Astrocyte (in vitro differentiated cells and primary cell): ENCODE data around the gene HERC6. TPM values are rescaled to one million over a fixed set of nuclear protein-coding genes. Genes with fewer than 3 reads are reported as not detected.

ENCODE experiments used
- DNase-seq: peaks from one replicate; pipeline ENCODE4 v3.0.0-alpha.2; 2010; ENCODE audit warnings: low read depth
- FAIRE-seq: peaks from 2 replicates; lab custom pipeline; 2011; peaks lifted over from hg19 to GRCh38; lab: Jason Lieb, UNC
- H2AFZ ChIP-seq: 2 replicates; pipeline ENCODE4 v1.6.0; 2012; ENCODE audit warnings: low read depth, low read length, inconsistent platforms
- H3K27ac ChIP-seq: 2 replicates; pipeline ENCODE4 v1.5.1; 2011; ENCODE audit warnings: low read depth, low read length, inconsistent platforms
- H3K27me3 ChIP-seq: 2 replicates; pipeline ENCODE4 v1.6.0; 2011; ENCODE audit warnings: low read length, inconsistent platforms; ENCODE audit not compliant: insufficient read depth
- H3K36me3 ChIP-seq: 2 replicates; pipeline ENCODE4 v1.5.1; 2011; ENCODE audit warnings: low read length, inconsistent platforms; ENCODE audit not compliant: insufficient read depth
- H3K4me1 ChIP-seq: 2 replicates; pipeline ENCODE4 v1.5.1; 2011; ENCODE audit warnings: low read length, inconsistent platforms; ENCODE audit not compliant: insufficient read depth
- H3K4me2 ChIP-seq: 2 replicates; pipeline ENCODE4 v1.6.0; 2012; ENCODE audit warnings: low read length, inconsistent platforms
- H3K4me3 ChIP-seq: 2 replicates; pipeline ENCODE4 v1.5.1; 2011; ENCODE audit warnings: low read depth, mild to moderate bottlenecking, low read length, inconsistent platforms; ENCODE audit not compliant: insufficient read depth
- H3K79me2 ChIP-seq: 2 replicates; pipeline ENCODE4 v1.6.0; 2012; ENCODE audit warnings: mild to moderate bottlenecking, low read length, inconsistent platforms; ENCODE audit not compliant: insufficient read depth
- H3K9ac ChIP-seq: 2 replicates; pipeline ENCODE4 v1.6.0; 2012; ENCODE audit warnings: mild to moderate bottlenecking, low read length, inconsistent platforms
- H3K9me3 ChIP-seq: 2 replicates; pipeline ENCODE4 v1.5.1; 2012; ENCODE audit warnings: low read depth, mild to moderate bottlenecking, low read length, inconsistent platforms; ENCODE audit not compliant: insufficient read depth
- H4K20me1 ChIP-seq: 2 replicates; pipeline ENCODE4 v1.6.0; 2012; ENCODE audit warnings: low read length, inconsistent platforms; ENCODE audit not compliant: insufficient read depth
- H3K27ac Mint-ChIP-seq: one replicate; pipeline ENCODE4 v1.8.0; 2021; ENCODE audit warnings: mild to moderate bottlenecking, mixed read lengths; ENCODE audit not compliant: unreplicated experiment
- H3K27me3 Mint-ChIP-seq: one replicate; pipeline ENCODE4 v1.8.0; 2021; ENCODE audit warnings: low read depth, mixed read lengths; ENCODE audit not compliant: unreplicated experiment
- H3K36me3 Mint-ChIP-seq: one replicate; pipeline ENCODE4 v1.8.0; 2021; ENCODE audit warnings: low read depth, mixed read lengths; ENCODE audit not compliant: unreplicated experiment
- H3K4me1 Mint-ChIP-seq: one replicate; pipeline ENCODE4 v1.8.0; 2021; ENCODE audit warnings: low read depth, mixed read lengths; ENCODE audit not compliant: unreplicated experiment
- H3K4me3 Mint-ChIP-seq: one replicate; pipeline ENCODE4 v1.8.0; 2021; ENCODE audit warnings: mild to moderate bottlenecking, moderate library complexity, mixed read lengths; ENCODE audit not compliant: unreplicated experiment
- H3K9me3 Mint-ChIP-seq: one replicate; pipeline ENCODE4 v1.8.0; 2021; ENCODE audit warnings: mild to moderate bottlenecking, mixed read lengths; ENCODE audit not compliant: unreplicated experiment
- CTCF ChIP-seq: IDR thresholded peaks from 2 replicates; pipeline ENCODE4 v1.5.1; 2011; ENCODE audit warnings: low read depth, mild to moderate bottlenecking, inconsistent platforms, low read length, moderate library complexity; ENCODE audit not compliant: insufficient read depth
- EZH2 ChIP-seq: IDR thresholded peaks from 2 replicates; pipeline ENCODE4 v1.6.1; 2012; ENCODE audit warnings: mild to moderate bottlenecking, low read length, inconsistent platforms; ENCODE audit not compliant: insufficient read depth
- total RNA-seq: library from RNA; stranded (reverse); gene quantifications from 2 replicates; pipeline ENCODE4 v1.2.1, GENCODE V29; 2021

HERC6 gene
- total RNA-seq, 1 donor from 2014 or later, result 37.3 TPM

GRCh38 chr4:88409206-88409605 is 30.6 kb downstream of the HERC6 start:
- H3K9ac ChIP-seq, result no peak overlapping the region
- H3K9me3 Mint-ChIP-seq, result peaks cover 3% of the 10 kb centered on the region
- H3K4me2 ChIP-seq, result no peak overlapping the region
- H3K4me1 ChIP-seq, result no peaks in the 10 kb centered on the region
- no peaks in the 10 kb centered on the region for H4K20me1 ChIP-seq
- no peak overlapping the region for H3K4me3 ChIP-seq
- H3K4me1 Mint-ChIP-seq, result no peaks in the 10 kb centered on the region
- H3K27ac ChIP-seq, result no peak overlapping the region
- H3K9me3 ChIP-seq, result no peaks in the 10 kb centered on the region
- TF ChIP-seq CTCF, result no peak
- TF ChIP-seq EZH2, result no peak
- DNase-seq (no peak), FAIRE-seq (no peak)
- no peak overlapping the region for H3K27ac Mint-ChIP-seq
- H3K79me2 ChIP-seq, result no peaks in the 10 kb centered on the region
- H3K27me3 ChIP-seq, result no peaks in the 10 kb centered on the region
- no peak overlapping the region for H3K4me3 Mint-ChIP-seq
- H2AFZ ChIP-seq, result no peak overlapping the region
- H3K27me3 Mint-ChIP-seq, result no peaks in the 10 kb centered on the region
- no peaks in the 10 kb centered on the region for H3K36me3 ChIP-seq
- peaks cover 34% of the 10 kb centered on the region for H3K36me3 Mint-ChIP-seq

GRCh38 chr4:88409789-88410188 is 31.1 kb downstream of the HERC6 start:
- Mint-ChIP-seq H3K4me1 (no peaks in the 10 kb centered on the region), H3K9me3 (peaks cover 3% of the 10 kb centered on the region), H3K27ac (no peak overlapping the region), H3K36me3 (peaks cover 38% of the 10 kb centered on the region), H3K4me3 (no peak overlapping the region), H3K27me3 (no peaks in the 10 kb centered on the region)
- FAIRE-seq (no peak), DNase-seq (no peak)
- Histone ChIP-seq H3K27ac (no peak overlapping the region), H2AFZ (no peak overlapping the region), H3K4me2 (no peak overlapping the region), H3K27me3 (no peaks in the 10 kb centered on the region), H3K9me3 (no peaks in the 10 kb centered on the region), H3K36me3 (no peaks in the 10 kb centered on the region), H3K4me3 (no peak overlapping the region), H3K4me1 (no peaks in the 10 kb centered on the region), H4K20me1 (no peaks in the 10 kb centered on the region), H3K79me2 (no peaks in the 10 kb centered on the region), H3K9ac (no peak overlapping the region)
- TF ChIP-seq CTCF (no peak), EZH2 (no peak)

GRCh38 chr4:88411491-88412096 is 32.9 kb downstream of the HERC6 start:
- Mint-ChIP-seq H3K27me3 (no peaks in the 10 kb centered on the region), H3K36me3 (peaks cover 38% of the 10 kb centered on the region), H3K4me1 (no peaks in the 10 kb centered on the region), H3K27ac (no peak overlapping the region), H3K9me3 (peaks cover 3% of the 10 kb centered on the region), H3K4me3 (no peak overlapping the region)
- no peaks in the 10 kb centered on the region for H4K20me1 ChIP-seq
- H3K9ac ChIP-seq, result no peak overlapping the region
- no peak overlapping the region for H3K4me2 ChIP-seq
- H3K27me3 ChIP-seq, result no peaks in the 10 kb centered on the region
- DNase-seq, result no peak
- no peaks in the 10 kb centered on the region for H3K36me3 ChIP-seq
- no peaks in the 10 kb centered on the region for H3K9me3 ChIP-seq
- no peak overlapping the region for H3K27ac ChIP-seq
- FAIRE-seq, result no peak
- TF ChIP-seq CTCF, result no peak
- no peak for TF ChIP-seq EZH2
- no peak overlapping the region for H3K4me3 ChIP-seq
- H3K79me2 ChIP-seq, result no peaks in the 10 kb centered on the region
- H3K4me1 ChIP-seq, result no peaks in the 10 kb centered on the region
- no peak overlapping the region for H2AFZ ChIP-seq
